ENCODE results near the gene RAP1GAP. TPM values are rescaled to one million over a fixed set of nuclear protein-coding genes. Genes with fewer than 3 reads are reported as not detected.

The RAP1GAP gene
- total RNA-seq, 1 donor from 2014 or later: 0.64 TPM

- no peak for DNase-seq (ENCODE audit: low spot score in 2 of 2)
- Histone ChIP-seq H3K4me1 (no peaks in the 10 kb centered on the region), H3K27me3 (no peaks in the 10 kb centered on the region), H3K9me3 (no peaks in the 10 kb centered on the region), H3K36me3 (no peaks in the 10 kb centered on the region), H3K4me3 (no peak overlapping the region), H3K27ac (no peak overlapping the region)
- TF ChIP-seq, protein P1, sequence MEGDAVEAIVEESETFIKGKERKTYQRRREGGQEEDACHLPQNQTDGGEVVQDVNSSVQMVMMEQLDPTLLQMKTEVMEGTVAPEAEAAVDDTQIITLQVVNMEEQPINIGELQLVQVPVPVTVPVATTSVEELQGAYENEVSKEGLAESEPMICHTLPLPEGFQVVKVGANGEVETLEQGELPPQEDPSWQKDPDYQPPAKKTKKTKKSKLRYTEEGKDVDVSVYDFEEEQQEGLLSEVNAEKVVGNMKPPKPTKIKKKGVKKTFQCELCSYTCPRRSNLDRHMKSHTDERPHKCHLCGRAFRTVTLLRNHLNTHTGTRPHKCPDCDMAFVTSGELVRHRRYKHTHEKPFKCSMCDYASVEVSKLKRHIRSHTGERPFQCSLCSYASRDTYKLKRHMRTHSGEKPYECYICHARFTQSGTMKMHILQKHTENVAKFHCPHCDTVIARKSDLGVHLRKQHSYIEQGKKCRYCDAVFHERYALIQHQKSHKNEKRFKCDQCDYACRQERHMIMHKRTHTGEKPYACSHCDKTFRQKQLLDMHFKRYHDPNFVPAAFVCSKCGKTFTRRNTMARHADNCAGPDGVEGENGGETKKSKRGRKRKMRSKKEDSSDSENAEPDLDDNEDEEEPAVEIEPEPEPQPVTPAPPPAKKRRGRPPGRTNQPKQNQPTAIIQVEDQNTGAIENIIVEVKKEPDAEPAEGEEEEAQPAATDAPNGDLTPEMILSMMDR (IDR thresholded peaks at IDR 0.05): no peak
- intact Hi-C loops (cut with DNase I): no loop called here
These were observed 70.3 kb downstream of the RAP1GAP start for GRCh38 chr1:21598904-21599303.

GRCh38 chr1:21598417-21598816, 70.7 kb downstream of the RAP1GAP start:
- no peaks in the 10 kb centered on the region for H3K36me3 ChIP-seq
- H3K4me1 ChIP-seq: no peaks in the 10 kb centered on the region
- H3K9me3 ChIP-seq: no peaks in the 10 kb centered on the region
- H3K4me3 ChIP-seq: no peak overlapping the region
- DNase-seq (ENCODE audit: low spot score in 2 of 2): no peak
- TF ChIP-seq, protein P1 (IDR thresholded peaks at IDR 0.05): no peak
- no peak overlapping the region for H3K27ac ChIP-seq
- H3K27me3 ChIP-seq: no peaks in the 10 kb centered on the region
- intact Hi-C loops (cut with DNase I): no loop called here

GRCh38 chr1:21597753-21598152, 71.4 kb downstream of the RAP1GAP start:
- Histone ChIP-seq H3K4me1 (no peaks in the 10 kb centered on the region), H3K27me3 (no peaks in the 10 kb centered on the region), H3K36me3 (no peaks in the 10 kb centered on the region), H3K27ac (no peak overlapping the region), H3K4me3 (no peak overlapping the region), H3K9me3 (no peaks in the 10 kb centered on the region)
- TF ChIP-seq, protein P1 (IDR thresholded peaks at IDR 0.05): no peak
- intact Hi-C loops (cut with DNase I): no loop called here
- DNase-seq (ENCODE audit: low spot score in 2 of 2): no peak

DNA sequence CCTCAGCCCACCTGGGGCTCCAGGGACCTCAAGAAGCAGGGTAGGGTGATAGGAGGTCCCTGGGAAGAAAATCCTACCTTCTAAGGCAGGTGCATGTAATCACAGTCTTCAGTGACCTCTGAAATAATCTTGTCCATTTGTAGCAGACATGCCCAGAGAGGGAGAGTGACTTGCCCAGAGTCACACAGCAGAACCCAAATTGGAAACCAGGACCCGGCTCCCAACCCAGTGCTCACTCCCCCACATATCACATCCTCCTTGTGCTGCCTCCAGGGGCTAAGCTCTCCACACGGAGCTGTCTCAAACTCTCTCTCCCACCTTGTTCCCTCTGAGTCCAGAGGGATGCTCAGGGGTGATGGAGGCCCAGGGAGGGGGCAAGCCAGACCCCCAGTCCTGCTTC, 72.5 kb downstream of the RAP1GAP start:
- Histone ChIP-seq H3K9me3 (no peaks in the 10 kb centered on the region), H3K36me3 (no peaks in the 10 kb centered on the region), H3K4me3 (no peak overlapping the region), H3K4me1 (no peaks in the 10 kb centered on the region), H3K27me3 (no peaks in the 10 kb centered on the region), H3K27ac (no peak overlapping the region)
- TF ChIP-seq, protein P1 (IDR thresholded peaks at IDR 0.05): no peak
- intact Hi-C loops (cut with DNase I): no loop called here
- DNase-seq (ENCODE audit: low spot score in 2 of 2): no peak

DNA sequence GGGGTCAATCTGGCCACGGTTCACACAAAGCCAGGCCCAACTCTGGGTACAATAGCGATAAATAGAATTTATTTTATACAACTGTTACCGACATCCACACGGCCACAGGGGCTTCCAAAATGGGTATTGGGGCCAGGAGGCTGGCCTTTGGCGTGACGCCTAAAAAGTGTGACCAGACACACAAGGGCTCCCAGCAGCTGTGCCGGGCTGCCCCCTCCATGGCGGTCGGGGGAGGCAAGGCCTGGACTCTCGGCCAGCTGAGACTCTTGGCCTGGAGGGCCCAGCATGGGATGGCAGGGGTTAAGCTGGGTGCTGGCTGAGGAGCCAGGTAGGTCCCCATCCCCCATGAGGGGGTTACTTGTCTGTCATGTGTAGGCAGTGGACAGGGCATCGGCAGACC, 73.0 kb downstream of the RAP1GAP start:
- intact Hi-C loops (cut with DNase I): no loop called here
- Histone ChIP-seq H3K4me1 (no peaks in the 10 kb centered on the region), H3K4me3 (no peak overlapping the region), H3K27ac (no peak overlapping the region), H3K9me3 (no peaks in the 10 kb centered on the region), H3K36me3 (no peaks in the 10 kb centered on the region), H3K27me3 (no peaks in the 10 kb centered on the region)
- no peak for DNase-seq (ENCODE audit: low spot score in 2 of 2)
- TF ChIP-seq, protein P1 (IDR thresholded peaks at IDR 0.05): no peak
